Glutamatergic neuron (in vitro differentiated cells): Measurements from ENCODE around the gene KRT6C. TPM values are rescaled to one million over a fixed set of nuclear protein-coding genes. Genes with fewer than 3 reads are reported as not detected.

Experiments used
- DNase-seq: peaks from one replicate; pipeline ENCODE4 v3.0.0; 2022
- H3K27ac Mint-ChIP-seq: one replicate; pipeline ENCODE4 v1.8.0; 2020; ENCODE audit warnings: mild to moderate bottlenecking, mixed read lengths, inconsistent platforms; ENCODE audit not compliant: unreplicated experiment
- H3K27me3 Mint-ChIP-seq: one replicate; pipeline ENCODE4 v1.8.0; 2020; ENCODE audit warnings: mild to moderate bottlenecking, moderate library complexity, mixed read lengths, inconsistent platforms; ENCODE audit not compliant: unreplicated experiment
- H3K36me3 Mint-ChIP-seq: one replicate; pipeline ENCODE4 v1.8.0; 2020; ENCODE audit warnings: mild to moderate bottlenecking, mixed read lengths, inconsistent platforms; ENCODE audit not compliant: unreplicated experiment
- H3K4me1 Mint-ChIP-seq: one replicate; pipeline ENCODE4 v1.8.0; 2020; ENCODE audit warnings: mild to moderate bottlenecking, low read depth, mixed read lengths, inconsistent platforms; ENCODE audit not compliant: unreplicated experiment
- H3K4me3 Mint-ChIP-seq: one replicate; pipeline ENCODE4 v1.8.0; 2020; ENCODE audit warnings: mild to moderate bottlenecking, mixed read lengths, inconsistent platforms; ENCODE audit not compliant: unreplicated experiment
- H3K9me3 Mint-ChIP-seq: one replicate; pipeline ENCODE4 v1.8.0; 2020; ENCODE audit warnings: mild to moderate bottlenecking, moderate library complexity, mixed read lengths, inconsistent platforms; ENCODE audit not compliant: unreplicated experiment
- total RNA-seq: library from RNA; stranded (reverse); fragmentation: NEBNext Ultra II Directional; extraction: Animal tissue kit (Norgen Biotek cat#: 25700); gene quantifications from one replicate; pipeline ENCODE4 v1.2.1, GENCODE V29; 2021; ENCODE audit not compliant: unreplicated experiment
- TF ChIP-seq, protein P1 (sequence below): fragments of 200-600 bp; sonication (generic); IDR thresholded peaks from one replicate; pipeline ENCODE4 v1.5.0; 2021; ENCODE audit not compliant: partially characterized antibody, unreplicated experiment

KRT6C gene
- total RNA-seq, 1 donor from 2014 or later = not detected

DNA sequence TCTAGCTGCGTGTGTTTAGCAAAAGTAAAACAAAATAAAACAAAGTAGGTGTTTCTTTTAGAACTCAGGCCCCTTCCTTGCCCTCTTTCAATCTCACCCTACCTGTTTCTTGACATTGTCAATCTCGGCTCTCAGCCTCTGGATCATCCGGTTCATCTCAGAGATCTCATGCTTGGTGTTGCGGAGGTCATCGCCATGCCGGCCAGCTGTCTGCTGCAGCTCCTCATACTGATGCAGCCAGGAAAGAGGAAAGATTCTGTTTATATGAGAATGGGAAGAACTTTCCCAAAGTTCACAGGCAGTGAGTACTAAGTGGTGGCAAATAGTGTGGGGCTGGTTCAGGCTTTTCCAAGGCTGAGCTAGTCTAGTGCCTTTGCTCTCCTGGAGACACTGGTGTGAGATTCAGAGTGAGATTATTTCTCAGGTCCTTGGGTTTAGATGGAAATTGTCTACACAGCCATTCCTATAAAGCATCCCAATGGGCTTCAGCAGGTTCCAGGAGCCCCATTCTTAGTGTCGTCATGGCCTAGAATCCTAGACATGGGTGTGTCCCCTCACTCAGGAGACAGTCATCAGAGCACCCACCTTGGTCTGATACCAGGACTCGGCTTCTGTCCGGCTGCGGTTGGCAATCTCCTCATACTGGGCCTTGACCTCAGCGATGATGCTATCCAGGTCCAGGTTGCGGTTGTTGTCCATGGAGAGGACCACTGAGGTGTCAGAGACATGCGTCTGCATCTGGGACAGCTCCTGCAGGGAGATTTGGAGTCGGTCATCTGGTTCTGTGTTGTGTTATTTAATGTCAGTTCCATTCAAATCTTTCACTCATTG is 43.6 kb upstream of the KRT6C start:
- peaks cover 2% of the 10 kb centered on the region for H3K27me3 Mint-ChIP-seq
- H3K4me3 Mint-ChIP-seq = no peak overlapping the region
- TF ChIP-seq, protein P1, sequence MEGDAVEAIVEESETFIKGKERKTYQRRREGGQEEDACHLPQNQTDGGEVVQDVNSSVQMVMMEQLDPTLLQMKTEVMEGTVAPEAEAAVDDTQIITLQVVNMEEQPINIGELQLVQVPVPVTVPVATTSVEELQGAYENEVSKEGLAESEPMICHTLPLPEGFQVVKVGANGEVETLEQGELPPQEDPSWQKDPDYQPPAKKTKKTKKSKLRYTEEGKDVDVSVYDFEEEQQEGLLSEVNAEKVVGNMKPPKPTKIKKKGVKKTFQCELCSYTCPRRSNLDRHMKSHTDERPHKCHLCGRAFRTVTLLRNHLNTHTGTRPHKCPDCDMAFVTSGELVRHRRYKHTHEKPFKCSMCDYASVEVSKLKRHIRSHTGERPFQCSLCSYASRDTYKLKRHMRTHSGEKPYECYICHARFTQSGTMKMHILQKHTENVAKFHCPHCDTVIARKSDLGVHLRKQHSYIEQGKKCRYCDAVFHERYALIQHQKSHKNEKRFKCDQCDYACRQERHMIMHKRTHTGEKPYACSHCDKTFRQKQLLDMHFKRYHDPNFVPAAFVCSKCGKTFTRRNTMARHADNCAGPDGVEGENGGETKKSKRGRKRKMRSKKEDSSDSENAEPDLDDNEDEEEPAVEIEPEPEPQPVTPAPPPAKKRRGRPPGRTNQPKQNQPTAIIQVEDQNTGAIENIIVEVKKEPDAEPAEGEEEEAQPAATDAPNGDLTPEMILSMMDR = no peak
- H3K4me1 Mint-ChIP-seq = no peaks in the 10 kb centered on the region
- H3K36me3 Mint-ChIP-seq = peaks cover 8% of the 10 kb centered on the region
- H3K9me3 Mint-ChIP-seq = peaks cover 3% of the 10 kb centered on the region
- H3K27ac Mint-ChIP-seq = no peak overlapping the region
- DNase-seq = no peak

DNA sequence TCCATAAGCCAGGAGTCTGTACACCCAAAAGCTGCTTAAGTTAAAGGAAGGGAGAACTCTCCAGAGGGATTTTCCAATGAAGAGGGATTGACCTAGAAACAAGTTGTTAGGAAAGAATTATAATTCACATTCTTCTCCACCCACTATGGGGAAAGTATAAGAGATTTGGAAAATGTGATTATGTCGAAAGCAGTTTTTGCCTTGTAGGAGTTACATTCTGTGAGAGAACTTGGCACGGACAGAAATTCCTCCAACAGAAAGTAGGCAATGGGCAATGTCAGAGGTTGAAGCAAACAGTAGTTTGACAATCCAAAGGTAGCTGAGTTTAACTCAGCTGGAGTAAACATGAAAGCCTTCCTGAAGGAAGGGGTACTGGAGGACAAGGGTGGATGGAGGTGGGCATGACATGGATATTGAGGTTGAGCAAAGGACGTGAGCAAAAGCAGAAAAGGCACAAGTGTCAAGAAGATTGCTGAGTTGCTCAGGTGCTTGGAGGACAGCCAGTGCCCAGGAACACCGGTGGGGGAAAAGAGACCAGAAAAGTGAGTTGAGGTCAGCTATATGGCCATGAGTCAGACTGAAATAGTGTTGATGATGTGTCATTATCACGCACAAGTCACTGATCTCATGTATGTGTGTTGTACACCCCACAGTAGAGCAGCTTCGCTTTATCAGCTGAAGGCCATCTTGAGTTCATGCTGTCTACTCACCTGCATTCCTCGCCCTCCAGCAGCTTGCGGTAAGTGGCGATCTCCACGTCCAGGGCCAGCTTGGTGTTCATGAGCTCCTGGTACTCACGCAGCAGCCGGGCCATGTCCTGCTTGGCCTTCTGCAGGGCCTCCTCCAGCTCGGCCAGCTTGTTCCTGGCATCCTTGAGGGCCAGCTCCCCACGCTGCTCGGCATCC is 42.6 kb upstream of the KRT6C start:
- DNase-seq = no peak
- Mint-ChIP-seq H3K4me1 (no peaks in the 10 kb centered on the region), H3K9me3 (peaks cover 3% of the 10 kb centered on the region), H3K27ac (no peak overlapping the region), H3K4me3 (no peak overlapping the region), H3K27me3 (peaks cover 2% of the 10 kb centered on the region), H3K36me3 (peaks cover 8% of the 10 kb centered on the region)
- TF ChIP-seq, protein P1 = no peak

DNA sequence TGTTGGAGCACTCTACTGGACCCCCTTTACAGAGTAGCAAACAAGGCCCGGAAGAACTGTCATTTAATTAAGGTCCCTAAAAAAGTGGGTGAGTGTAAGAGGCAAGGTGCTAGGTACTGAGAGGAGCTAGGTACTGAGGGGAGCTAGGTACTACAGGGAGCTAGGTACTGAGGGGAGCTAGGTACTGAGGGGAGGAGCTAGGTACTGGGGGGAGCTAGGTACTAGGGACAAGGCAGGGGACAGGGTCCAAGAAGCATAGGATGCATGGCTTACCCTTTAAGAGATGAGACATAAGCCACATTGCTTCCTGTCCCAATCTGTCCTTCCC is 41.7 kb upstream of the KRT6C start:
- TF ChIP-seq, protein P1 = no peak
- peaks cover 8% of the 10 kb centered on the region for H3K36me3 Mint-ChIP-seq
- no peaks in the 10 kb centered on the region for H3K4me1 Mint-ChIP-seq
- H3K27me3 Mint-ChIP-seq = peaks cover 2% of the 10 kb centered on the region
- DNase-seq = no peak
- H3K9me3 Mint-ChIP-seq = peaks cover 3% of the 10 kb centered on the region
- no peak overlapping the region for H3K4me3 Mint-ChIP-seq
- H3K27ac Mint-ChIP-seq = no peak overlapping the region

DNA sequence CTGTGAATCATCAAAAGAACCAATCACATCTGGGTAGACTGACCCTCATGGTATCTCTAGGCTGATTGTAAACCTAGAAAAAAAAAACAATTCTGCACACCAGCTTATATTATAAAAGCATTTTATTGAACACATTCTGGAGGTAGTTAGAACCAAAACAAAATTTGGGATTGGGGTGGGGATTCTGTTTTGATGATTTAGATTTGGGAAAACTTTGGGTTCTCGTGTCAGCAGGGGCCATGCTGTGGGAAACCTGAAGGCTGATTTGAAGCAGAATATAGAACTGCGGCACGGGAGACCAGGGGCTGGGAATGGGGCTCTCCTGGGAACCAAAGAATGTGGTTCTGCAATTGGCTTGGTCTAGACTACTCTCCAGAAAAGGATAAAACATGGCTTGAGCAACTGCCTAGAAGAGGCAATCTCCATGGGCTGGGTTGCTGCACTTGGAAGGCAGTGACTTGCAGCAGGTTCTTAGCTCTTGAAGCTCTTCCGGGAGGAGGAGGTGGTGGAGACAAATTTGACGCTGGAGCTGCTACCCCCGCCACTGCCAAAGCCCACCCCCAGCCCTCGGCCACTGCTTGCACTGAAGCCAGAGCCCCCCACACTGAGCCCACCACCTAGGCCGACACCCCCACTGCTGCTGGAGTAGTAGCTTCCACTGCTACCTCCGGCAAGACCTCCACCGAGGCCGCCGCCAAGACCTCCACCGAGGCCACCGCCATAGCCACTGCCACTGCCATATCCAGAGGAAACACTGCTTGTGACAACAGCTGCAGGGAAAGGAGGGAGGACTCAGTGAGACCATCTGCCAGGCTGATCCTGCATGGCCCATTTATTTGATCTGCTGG is 41.1 kb upstream of the KRT6C start:
- Mint-ChIP-seq H3K4me3 (no peak overlapping the region), H3K27me3 (peaks cover 2% of the 10 kb centered on the region), H3K36me3 (peaks cover 8% of the 10 kb centered on the region), H3K27ac (no peak overlapping the region), H3K4me1 (no peaks in the 10 kb centered on the region), H3K9me3 (peaks cover 3% of the 10 kb centered on the region)
- TF ChIP-seq, protein P1 = no peak
- no peak for DNase-seq
